Activated gamma-delta T cell treated with Interleukin-2 at 50 U/mL for 16 hours (primary cell): ENCODE measurements around the gene SDC4.

Experiments used
- DNase-seq: peaks from one replicate; pipeline ENCODE4 v3.0.0-alpha.2; 2020

SDC4 gene

GRCh38 chr20:45342855-45343531 lies 5.2 kb downstream of the SDC4 start:
- DNase-seq: no peak

- no peak for DNase-seq
Observed at GRCh38 chr20:45341939-45342854, 6.0 kb downstream of the SDC4 start.

GRCh38 chr20:45341579-45341938 lies 6.7 kb downstream of the SDC4 start:
- DNase-seq: no peak

GRCh38 chr20:45340951-45341350 lies 7.3 kb downstream of the SDC4 start:
- DNase-seq: no peak

GRCh38 chr20:45340236-45340847 lies 7.9 kb downstream of the SDC4 start:
- no peak for DNase-seq

GRCh38 chr20:45339799-45340198 lies 8.4 kb downstream of the SDC4 start:
- DNase-seq: no peak

- no peak for DNase-seq
Observed at GRCh38 chr20:45339084-45339483, 9.1 kb downstream of the SDC4 start.

GRCh38 chr20:45338121-45339030 lies 9.8 kb downstream of the SDC4 start:
- no peak for DNase-seq

GRCh38 chr20:45337367-45338120 lies 10.7 kb downstream of the SDC4 start:
- no peak for DNase-seq

GRCh38 chr20:45336530-45337366 lies 11.5 kb downstream of the SDC4 start:
- DNase-seq: no peak

- DNase-seq: no peak
Observed at GRCh38 chr20:45330476-45330875, 17.7 kb downstream of the SDC4 start.

GRCh38 chr20:45329497-45330319 lies 18.5 kb downstream of the SDC4 start:
- DNase-seq: no peak

- no peak for DNase-seq
Observed at GRCh38 chr20:45328451-45328850, 19.8 kb downstream of the SDC4 start.

- DNase-seq: no peak
Observed at GRCh38 chr20:45325371-45325770, 22.9 kb downstream of the SDC4 start.

- no peak for DNase-seq
Observed at GRCh38 chr20:45323731-45324130, 24.5 kb downstream of the SDC4 start.

GRCh38 chr20:45322952-45323383 lies 25.3 kb downstream of the SDC4 start:
- no peak for DNase-seq

GRCh38 chr20:45320948-45321595 lies 27.2 kb downstream of the SDC4 start:
- no peak for DNase-seq

- no peak for DNase-seq
Observed at GRCh38 chr20:45318948-45319347, 29.3 kb downstream of the SDC4 start.

GRCh38 chr20:45318386-45318939 lies 29.8 kb downstream of the SDC4 start:
- DNase-seq: no peak
